Stimulated activated CD4-positive, alpha-beta T cell treated with anti-CD3 and anti-CD28 coated beads, Interleukin-4, amount 100 ng/mL, for 1 hour (primary cell): Measurements from ENCODE around the gene HSD3B7.

ENCODE experiments used
- DNase-seq: peaks from one replicate; pipeline ENCODE4 v3.0.0-alpha.2; 2020

HSD3B7 gene

DNA sequence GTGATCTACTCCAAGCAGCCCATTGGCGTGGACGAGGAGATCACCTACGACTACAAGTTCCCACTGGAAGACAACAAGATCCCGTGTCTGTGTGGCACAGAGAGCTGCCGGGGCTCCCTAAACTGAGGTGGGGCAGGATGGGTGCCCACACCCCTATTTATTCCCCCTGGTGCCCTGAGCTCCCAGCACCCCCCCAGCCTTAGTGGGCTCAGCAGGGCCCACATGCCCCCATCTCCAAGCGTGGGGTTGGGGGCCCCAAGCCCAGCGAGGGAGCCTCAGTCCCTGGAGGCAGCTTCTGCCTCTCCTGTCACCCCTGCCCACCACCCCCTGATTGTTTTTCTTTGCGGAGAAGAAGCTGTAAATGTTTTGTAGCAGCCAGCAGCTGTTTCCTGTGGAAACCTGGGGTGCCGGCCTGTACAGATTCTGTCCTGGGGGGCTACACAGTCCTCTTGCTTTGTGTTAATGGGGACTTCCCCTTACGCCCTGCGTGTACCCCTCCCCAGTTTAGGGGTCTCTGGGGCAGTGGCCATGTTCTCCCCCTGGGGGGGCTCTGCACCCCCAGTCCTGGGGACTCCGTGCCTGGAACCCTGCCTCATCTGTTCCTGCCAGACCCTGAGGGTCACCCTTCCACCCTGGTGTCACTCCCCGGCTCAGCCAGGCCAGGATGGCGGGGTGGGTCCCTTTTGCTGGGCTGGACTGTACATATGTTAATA lies 953 bp upstream of the HSD3B7 start:
- DNase-seq: no peak

DNA sequence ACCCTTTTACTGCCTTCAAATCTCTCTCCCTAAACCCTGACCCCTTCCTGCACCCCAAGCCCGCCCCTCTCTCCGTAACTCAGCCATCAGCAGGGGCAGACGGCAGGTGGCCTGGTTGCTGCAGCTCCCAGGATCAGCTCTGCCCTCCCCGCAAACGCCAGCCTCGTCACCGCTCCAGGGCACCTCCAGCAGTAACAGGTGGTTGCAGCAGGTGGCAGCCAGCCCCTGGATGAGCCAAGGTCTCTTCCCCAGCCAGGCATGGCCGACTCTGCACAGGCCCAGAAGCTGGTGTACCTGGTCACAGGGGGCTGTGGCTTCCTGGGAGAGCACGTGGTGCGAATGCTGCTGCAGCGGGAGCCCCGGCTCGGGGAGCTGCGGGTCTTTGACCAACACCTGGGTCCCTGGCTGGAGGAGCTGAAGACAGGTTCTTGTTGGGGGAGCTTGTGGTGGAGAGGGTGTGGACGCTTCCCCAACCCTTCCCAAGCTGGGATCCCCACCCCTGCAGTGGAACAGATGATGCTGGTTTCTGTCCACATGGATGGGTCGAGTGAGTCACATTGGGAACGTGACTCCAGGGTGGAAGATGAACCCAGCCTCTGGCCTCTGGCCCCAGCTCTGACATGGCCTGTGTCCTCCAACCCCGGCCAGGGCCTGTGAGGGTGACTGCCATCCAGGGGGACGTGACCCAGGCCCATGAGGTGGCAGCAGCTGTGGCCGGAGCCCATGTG lies 558 bp downstream of the HSD3B7 start:
- no peak for DNase-seq

DNA sequence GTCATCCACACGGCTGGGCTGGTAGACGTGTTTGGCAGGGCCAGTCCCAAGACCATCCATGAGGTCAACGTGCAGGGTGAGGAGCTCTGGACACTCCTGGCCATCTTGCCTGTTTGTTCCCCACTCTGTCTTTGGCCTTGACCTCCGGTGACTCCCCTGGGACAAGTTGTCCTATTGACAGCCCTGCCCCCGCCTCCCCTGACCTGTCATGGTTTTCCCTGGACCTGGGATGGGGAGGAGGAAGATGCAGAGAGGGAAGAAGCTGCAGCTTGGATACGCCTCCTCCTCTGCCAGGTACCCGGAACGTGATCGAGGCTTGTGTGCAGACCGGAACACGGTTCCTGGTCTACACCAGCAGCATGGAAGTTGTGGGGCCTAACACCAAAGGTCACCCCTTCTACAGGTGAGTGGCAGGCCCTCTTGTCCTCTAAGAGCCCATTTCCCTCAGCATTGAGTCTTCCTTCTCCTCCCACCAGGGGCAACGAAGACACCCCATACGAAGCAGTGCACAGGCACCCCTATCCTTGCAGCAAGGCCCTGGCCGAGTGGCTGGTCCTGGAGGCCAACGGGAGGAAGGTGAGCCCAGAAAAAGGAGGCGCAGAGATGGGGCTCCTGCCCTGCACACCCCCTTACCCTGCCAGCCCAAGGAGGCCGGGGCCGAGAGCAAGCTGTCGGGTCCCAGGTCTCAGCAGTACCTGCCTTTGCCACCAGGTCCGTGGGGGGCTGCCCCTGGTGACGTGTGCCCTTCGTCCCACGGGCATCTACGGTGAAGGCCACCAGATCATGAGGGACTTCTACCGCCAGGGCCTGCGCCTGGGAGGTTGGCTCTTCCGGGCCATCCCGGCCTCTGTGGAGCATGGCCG lies 1.4 kb downstream of the HSD3B7 start:
- DNase-seq: no peak

DNA sequence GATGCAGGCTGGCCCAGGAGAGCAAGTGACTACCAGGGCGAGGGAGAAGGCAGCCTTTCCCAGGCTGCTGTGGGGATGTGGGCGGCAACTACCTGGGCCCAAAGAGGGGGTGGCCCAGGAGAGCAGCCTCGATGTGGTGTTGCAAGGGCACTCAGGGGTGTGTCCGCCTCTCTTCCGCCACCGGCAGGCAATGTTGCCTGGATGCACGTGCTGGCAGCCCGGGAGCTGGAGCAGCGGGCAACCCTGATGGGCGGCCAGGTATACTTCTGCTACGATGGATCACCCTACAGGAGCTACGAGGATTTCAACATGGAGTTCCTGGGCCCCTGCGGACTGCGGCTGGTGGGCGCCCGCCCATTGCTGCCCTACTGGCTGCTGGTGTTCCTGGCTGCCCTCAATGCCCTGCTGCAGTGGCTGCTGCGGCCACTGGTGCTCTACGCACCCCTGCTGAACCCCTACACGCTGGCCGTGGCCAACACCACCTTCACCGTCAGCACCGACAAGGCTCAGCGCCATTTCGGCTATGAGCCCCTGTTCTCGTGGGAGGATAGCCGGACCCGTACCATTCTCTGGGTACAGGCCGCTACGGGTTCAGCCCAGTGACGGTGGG lies 2.7 kb downstream of the HSD3B7 start:
- DNase-seq: no peak

DNA sequence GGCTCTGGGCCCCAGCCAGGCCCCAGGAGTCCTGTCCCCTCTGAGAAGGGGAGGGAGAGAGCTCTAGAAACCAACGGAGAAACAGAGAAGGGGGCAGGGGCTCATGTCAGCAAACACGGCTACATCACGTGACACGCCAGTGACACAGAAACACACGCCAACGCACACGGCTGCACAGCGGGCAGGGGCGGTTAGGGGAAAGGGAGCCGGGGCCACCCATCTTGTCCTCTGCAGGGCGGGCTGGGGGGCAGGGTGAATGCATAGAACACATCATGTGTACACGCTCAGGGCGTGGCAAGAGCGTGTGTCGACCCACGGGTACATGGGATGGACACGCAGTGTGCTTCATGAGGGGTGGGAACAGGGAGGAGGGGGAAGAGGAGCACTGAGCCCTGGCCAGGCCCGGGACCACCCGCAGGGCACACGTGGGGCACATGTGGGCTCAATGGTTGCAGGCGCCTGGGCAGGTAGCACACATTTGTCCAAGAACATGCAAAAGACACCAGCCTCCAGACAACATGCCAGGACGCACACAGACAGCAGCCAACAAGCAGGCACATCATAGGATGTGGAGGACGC lies 4.6 kb downstream of the HSD3B7 start:
- no peak for DNase-seq

DNA sequence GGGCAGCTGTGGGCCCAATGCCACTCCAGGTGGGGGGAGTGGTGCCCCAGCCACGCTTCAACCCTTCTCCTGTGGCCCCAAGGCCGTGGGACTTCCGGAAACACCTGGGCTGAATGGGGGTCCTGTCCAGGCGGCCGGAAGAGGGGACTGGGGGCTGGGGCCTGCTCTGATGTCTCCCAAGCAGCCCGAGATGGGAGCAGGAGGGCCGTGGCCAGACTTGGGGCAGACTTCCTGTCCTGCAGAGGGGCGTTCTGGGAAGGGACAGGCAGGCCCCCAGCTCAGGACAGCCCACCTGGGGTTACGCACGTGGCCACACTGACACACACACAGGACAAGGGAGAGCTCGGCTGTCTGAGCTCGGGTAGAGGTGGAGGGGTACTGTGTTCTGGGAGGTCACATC lies 5.1 kb downstream of the HSD3B7 start:
- no peak for DNase-seq

DNA sequence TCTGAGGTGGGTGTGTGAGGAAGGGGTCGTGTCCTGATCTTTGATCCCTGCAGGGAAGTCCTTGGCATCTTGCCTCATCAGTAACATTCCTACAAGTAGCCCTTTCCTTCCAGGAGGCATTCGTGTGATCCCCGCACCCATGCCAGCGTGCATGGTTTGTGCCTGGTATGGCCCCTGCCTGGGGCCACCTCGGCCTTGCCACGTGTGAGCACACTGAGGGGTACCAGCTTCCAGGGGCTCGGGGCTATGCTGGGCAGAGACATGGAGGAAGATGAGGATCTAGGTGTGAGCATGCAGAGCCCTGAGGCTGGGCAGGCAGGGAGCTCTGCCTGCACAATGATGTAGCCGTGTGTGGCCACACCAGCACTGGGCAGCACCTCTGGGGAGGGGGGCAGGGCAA lies 6.0 kb downstream of the HSD3B7 start:
- DNase-seq: no peak

DNA sequence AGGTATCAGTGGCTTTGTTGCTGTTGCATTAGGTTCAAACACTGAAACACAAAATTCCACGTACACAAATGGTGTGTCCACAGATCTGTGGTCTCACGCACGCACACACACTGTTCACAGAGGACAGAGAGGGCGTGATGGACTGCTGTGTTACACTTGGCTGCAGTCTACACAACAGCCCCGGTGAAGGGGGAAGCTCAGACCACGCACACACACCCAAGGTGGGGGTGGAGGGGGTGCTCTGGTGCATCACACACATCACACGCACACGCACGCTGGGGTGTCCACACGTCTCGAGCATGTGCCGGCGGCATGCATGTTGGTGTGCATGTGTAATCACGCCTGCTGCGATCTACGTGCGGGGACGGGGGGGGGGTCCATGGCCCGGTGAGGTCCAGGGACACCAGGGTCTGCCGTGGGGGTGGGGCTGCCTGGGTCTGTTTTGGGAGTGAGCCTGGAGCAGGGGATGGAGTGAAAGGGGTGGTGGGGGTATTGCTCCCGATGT lies 7.3 kb downstream of the HSD3B7 start:
- DNase-seq: no peak

DNA sequence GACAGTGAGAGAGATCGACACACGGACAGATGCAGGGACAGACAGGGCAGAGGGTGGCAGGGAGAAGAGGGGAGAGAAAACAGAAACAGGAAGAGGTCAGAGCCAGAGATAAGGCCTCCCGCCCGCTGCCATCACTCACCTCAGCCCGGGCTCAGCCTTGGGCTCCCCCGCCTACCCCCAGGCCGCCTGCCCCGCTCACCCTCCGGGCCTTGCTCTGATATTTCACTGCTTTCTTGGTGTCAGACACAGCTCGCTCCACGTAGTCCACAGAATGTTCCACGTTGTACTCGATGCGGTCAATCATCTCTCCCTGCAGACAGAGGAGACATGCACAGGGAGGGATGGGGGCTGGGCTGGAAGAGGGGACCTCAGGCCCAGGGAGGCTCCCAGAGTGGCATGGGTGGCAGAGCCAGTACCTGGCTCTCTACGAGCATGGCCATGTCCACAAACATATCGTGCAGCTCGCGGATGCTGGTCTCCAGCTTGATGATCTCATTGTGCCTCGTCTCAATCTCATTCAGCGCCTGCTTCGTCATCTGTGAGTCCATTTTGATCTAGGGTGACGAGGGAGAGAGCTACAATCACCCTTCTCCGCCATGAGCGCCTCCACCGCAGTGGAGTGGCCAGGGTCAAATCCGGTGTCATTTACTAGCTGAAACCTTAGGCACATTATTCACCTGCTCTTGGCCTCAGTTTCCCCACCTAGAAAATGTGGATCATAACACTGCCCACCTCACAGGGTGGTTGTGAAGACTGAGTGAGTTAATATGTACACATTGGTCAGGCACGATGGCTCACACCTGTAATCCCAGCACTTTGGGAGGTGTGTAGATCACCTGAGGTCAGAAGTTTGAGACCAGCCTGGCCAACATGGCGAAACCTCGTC lies 8.2 kb downstream of the HSD3B7 start:
- DNase-seq: no peak

DNA sequence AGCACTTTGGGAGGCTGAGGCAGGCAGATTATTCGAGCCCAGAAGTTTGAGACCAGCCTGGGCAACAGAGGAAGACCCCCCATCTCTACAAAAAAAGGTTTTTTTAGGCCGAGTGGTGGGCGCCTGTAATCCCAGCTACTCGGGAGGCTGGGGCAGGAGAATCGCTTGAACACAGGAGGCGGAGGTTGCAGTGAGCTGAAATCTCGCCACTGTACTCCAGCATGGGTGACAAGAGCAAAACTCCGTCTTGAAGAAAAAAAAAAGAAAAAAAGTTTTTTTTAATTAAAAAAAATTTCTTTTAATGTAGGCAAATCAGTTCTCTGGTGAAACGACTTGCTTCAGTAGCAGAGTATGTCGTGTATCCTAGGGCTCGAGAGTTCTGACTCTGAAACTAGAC lies 10.9 kb downstream of the HSD3B7 start:
- DNase-seq: no peak

DNA sequence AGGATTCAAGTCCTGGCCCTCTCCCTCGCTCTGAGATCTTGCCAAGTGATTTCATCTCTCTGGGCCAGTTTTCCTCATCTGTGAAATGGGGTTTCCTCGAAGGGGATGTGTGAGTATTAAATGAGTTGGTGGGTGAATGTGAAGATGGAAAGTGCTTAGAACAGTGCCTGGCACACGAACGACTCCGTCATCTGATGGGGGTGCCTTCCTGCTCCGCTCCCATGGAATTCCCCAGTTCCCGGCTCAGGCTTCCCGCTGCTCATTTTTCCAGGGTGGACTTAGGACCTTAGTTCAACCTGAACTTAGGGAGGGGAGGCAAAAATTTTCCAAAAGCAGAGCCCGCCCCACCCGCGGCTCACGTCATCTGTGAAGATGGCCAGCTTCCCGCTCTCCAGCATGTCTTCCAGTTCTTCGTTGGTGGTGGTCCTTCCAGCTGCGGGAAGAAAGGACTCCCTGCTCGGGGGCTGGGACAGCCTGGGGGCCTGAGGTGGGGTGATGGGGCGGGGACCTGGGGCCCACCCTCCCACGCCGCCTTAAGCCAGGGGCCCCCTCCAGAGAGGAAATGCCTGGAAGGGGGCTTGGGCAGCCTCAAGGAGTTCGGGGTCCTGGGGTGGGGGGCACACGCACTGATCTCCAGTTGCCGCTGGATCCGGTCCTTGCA lies 11.4 kb downstream of the HSD3B7 start:
- no peak for DNase-seq

DNA sequence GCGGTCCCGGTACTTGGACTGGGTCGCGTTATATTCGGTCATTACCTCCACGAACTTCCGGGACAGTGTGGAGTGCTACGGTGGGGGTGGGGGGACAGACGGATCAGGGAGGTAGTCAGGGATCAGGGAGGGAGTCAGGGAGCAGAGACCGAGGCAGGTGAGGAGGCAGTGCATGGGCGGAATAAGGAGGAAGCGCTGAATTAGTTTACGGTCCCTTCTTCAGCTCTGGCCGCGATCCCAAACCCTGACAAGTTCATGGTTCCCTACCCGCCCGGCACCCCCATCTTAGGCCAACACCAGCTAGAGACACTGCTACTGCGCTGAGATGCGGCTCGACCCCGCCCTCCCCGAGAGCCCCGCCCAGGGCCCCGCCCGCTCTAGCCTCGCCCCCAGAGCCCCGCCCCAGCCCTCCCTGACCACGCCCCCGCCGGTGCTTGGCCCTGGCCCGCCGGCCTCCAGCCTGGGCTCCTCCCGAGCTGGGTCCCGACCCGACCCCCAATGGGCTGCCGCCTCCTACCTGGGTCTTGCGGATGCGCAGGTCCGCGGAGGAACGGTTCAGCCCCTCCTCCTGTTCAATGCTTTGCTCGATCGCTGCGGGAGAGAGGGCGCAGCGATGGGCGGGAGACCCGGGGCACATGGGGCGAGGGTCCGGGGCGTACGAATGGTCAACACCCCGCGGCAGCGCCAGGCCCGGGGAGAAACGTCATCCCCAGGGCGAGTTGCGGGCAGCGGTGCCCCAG lies 12.1 kb downstream of the HSD3B7 start:
- DNase-seq: peak; percentile 82

DNA sequence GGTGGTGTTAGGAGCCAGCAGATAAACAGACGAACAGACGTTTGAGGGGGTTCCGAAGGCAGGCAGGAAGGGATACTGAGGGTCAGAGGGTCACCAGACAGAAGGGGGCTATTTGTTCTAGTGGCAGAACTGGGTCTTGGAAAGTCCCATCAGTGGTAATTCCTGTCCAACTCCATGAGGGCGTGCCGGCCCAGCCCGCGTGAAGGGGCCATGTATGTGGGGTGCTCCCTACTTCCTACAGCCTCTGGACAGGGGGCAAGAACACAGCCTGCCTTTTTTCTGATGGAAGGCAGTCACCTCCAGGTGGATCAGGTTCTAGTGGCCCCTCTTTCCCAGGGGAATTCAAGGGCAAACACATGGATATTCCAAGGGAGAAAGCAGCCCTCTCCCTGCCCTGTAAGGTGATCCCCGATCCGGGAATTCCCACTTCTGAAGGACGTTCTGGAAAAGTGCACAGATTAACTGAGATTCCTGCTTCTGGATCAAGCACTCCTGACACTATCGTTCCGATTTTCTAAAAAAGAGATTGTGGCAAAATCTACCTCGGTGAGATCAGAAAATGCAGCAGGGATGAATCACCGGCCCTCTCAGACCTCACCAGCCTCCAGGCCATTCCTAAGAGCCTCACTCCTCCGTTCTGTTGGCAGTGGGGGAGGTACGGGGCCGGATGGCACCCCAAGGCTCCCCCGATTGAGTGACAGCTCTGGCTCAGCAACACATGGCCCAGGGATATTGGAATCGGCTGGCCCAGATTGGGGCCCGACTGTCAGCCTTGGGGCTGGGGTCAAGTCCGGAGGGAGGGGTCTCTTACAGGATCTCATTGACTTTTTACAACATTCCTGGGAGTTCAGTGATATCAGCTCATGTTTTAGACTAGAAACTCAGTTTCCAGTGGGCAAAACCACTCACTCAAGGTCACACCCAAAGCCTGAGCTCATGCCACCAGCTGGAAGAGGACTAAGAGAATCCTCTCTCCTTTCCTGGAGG lies 13.0 kb downstream of the HSD3B7 start:
- DNase-seq: no peak

DNA sequence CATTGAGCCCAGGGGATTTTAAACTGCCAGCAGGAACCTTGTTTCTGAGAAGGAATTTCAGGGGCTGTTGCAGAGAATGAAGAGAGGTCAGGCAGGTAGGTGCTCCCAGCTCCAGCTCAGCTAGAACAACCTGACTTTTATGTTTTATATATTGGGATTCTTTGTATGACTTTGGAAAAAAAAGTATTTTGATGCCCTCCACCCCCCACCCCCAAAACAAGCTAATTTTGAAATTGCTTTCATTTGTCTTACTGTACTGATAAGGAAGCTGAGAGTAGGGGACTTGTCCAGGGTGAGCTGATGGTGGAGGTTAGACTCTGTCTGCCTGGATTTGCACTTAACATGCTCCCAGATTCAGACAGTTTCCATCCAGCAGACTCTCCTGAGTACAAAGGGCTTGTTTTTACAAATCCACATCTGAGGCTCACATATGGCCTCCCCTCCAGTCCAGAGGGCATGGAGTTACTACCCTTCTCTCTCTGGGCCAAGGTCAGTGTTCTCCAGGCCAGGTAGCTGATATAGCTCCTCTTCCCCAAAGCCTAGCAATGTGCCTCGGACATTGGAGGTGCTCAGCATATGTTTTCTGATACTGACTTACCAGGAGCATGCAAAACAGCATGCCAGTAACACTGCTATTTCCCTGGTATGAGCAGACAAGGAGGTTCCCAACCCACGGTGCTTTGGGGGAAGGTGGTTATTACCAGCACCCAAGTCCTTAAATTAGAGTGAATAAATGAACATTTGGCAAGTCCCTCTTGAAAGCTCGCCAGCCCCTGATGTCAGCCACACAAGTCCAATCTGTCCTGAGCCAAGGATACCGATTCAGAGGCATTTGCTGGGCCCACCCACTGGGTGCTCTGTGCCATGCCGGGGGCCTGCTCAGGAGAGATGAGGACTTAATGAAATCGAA lies 14.1 kb downstream of the HSD3B7 start:
- no peak for DNase-seq

DNA sequence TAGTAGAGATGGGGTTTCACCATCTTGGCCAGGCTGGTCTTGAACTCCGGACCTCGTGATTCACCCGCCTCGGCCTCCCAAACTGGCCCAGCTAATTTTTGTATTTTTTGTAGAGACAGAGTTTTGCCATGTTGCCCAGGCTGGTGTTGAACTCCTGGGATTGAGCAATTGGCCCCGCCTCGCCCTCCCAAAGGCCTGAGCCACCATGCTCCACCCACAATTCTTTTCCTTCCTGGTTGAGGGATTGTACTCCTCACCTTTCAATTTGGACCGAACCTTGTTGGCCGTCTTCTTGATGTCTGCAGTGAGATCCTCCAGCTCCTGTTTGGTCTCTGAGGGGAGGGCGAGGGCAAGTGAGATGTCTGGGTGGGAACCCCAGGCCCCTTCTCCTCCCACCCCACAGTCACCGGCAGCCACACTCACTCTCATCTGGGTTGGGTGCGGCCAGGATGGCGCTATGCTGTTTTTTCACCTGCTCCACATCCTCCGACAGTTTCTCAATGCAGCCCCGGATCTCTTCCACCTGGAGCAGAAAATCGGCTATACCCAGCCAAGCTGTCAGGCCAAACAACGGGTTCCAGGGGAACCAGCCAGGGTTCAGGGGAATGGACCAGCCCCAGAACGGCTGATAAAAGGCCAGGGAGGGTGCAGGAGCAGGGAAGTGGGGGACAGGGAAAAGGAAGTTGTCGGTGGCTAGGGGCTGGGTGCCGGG lies 15.8 kb downstream of the HSD3B7 start:
- no peak for DNase-seq

DNA sequence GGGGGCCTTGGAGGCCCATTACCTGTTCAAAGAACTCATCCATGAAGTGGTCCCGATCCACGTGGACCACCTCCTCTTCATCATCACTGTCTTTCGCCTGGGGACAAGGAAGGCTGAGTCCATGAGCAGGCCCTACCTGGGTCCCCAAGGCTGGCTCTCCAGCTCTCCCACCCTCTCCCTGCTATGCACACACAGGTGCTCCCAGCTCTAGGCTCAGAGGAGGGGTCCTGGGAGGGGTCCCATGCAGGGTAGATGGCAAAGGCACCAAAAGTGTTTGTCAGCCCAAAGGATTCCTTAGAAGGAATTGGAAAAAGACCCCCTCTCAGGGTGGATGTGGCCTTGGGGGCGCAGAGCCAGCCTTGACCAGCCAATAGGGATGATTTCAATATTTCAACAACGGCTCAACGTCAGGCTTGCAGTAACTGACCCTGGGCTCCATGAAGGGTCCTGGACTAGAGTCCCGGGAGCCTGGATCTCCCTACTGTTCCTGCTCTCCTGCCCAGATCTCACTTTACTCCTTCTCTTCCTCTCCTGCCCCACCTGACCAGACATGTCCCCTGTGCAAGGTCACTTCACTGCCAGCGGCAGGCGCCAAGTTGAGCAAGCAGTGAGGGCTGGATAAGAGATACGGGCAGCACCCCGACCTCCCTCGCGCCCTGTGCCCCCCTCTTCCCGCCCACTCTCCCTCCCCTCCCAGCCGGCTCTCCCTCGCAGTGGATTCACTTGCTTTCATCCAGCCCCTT lies 16.7 kb downstream of the HSD3B7 start:
- DNase-seq: no peak
